ENCODE results near the gene CHRNA10.

CHRNA10 gene

GRCh38 chr11:3671334-3672254 lies at the start of gene CHRNA10:
CHRNA10 (minus strand) TSS chr11:3671384; CDS start chr11:3671312, 72 bp downstream.
- DNase-seq = peak; percentile 97 to 98

- no peak for DNase-seq
Observed at GRCh38 chr11:3712274-3712673, 41.1 kb upstream of the CHRNA10 start.

- DNase-seq = no peak
Observed at GRCh38 chr11:3710485-3711259, 39.5 kb upstream of the CHRNA10 start.

GRCh38 chr11:3709977-3710376 lies 38.8 kb upstream of the CHRNA10 start:
- no peak for DNase-seq

GRCh38 chr11:3707176-3707575 lies 36.0 kb upstream of the CHRNA10 start:
- DNase-seq = no peak

- DNase-seq = no peak
Observed at GRCh38 chr11:3703383-3703782, 32.2 kb upstream of the CHRNA10 start.

- no peak for DNase-seq
Observed at GRCh38 chr11:3700910-3701309, 29.7 kb upstream of the CHRNA10 start.

- no peak for DNase-seq
Observed at GRCh38 chr11:3700410-3700809, 29.2 kb upstream of the CHRNA10 start.

- DNase-seq = no peak
Observed at GRCh38 chr11:3686751-3687150, 15.6 kb upstream of the CHRNA10 start.

- DNase-seq = no peak
Observed at GRCh38 chr11:3685923-3686322, 14.7 kb upstream of the CHRNA10 start.

- DNase-seq = no peak
Observed at GRCh38 chr11:3684819-3685172, 13.6 kb upstream of the CHRNA10 start.

- no peak for DNase-seq
Observed at GRCh38 chr11:3684129-3684818, 13.1 kb upstream of the CHRNA10 start.

- no peak for DNase-seq
Observed at GRCh38 chr11:3683039-3683438, 11.9 kb upstream of the CHRNA10 start.

- no peak for DNase-seq
Observed at GRCh38 chr11:3679077-3679476, 7.9 kb upstream of the CHRNA10 start.

GRCh38 chr11:3675971-3676370 lies 4.8 kb upstream of the CHRNA10 start:
- DNase-seq = no peak

GRCh38 chr11:3674189-3674588 lies 3.0 kb upstream of the CHRNA10 start:
- DNase-seq = no peak

- no peak for DNase-seq
Observed at GRCh38 chr11:3669742-3670183, 1.4 kb downstream of the CHRNA10 start.

- no peak for DNase-seq
Observed at GRCh38 chr11:3669128-3669527, 2.1 kb downstream of the CHRNA10 start.

- DNase-seq = no peak
Observed at GRCh38 chr11:3667149-3668035, 3.8 kb downstream of the CHRNA10 start.

- DNase-seq = no peak
Observed at GRCh38 chr11:3666023-3666530, 5.1 kb downstream of the CHRNA10 start.

- no peak for DNase-seq
Observed at GRCh38 chr11:3665336-3666022, 5.7 kb downstream of the CHRNA10 start.
